H1 (cell line): ENCODE measurements around the gene SEC16A. TPM values are rescaled to one million over a fixed set of nuclear protein-coding genes. Genes with fewer than 3 reads are reported as not detected.

Source experiments
- CTCF ChIA-PET: fragments of 300-600 bp; sonication (Branson Sonifier 250); formaldehyde crosslinking; loops from one replicate; lab custom pipeline; 2021; ENCODE audit not compliant: partially characterized antibody; lab: Charles Lee
- POLR2A ChIA-PET: fragments of 300-600 bp; sonication (Branson Sonifier 250); formaldehyde crosslinking; loops from one replicate; lab custom pipeline; 2021; ENCODE audit warnings: inconsistent platforms; ENCODE audit not compliant: partially characterized antibody; lab: Charles Lee
- DNase-seq, 2 experiments: peaks; one replicate each; pipeline versions ENCODE4 v3.0.0 to v3.0.0-alpha.2; 2010 to 2022; ENCODE audit warnings: low spot score in 2 of 2, low read depth in 1 of 2, mixed read lengths in 1 of 2
- FAIRE-seq: peaks from 2 replicates; lab custom pipeline; 2011; peaks lifted over from hg19 to GRCh38; lab: Jason Lieb, UNC
- H2AFZ ChIP-seq: 2 replicates; pipeline ENCODE4 v1.8.1; 2012; ENCODE audit warnings: low read length, inconsistent platforms
- H2AK5ac ChIP-seq: 2 replicates; pipeline ENCODE4 v1.6.1; 2013; ENCODE audit warnings: low read depth, low read length
- H2BK120ac ChIP-seq: replicated peaks from 2 replicates; pipeline ENCODE3; 2013; ENCODE audit warnings: low read depth, low read length, inconsistent platforms
- H2BK12ac ChIP-seq: 2 replicates; pipeline ENCODE4 v1.6.1; 2013; ENCODE audit warnings: low read depth, low read length
- H2BK15ac ChIP-seq: 2 replicates; pipeline ENCODE4 v1.6.1; 2013; ENCODE audit warnings: low read length
- H2BK20ac ChIP-seq: 2 replicates; pipeline ENCODE4 v1.6.1; 2013; ENCODE audit warnings: low read length
- H2BK5ac ChIP-seq: 2 replicates; pipeline ENCODE4 v1.6.1; 2013; ENCODE audit warnings: low read depth, low read length
- H3K14ac ChIP-seq: 2 replicates; pipeline ENCODE4 v1.6.1; 2013; ENCODE audit warnings: inconsistent platforms; ENCODE audit not compliant: insufficient read length
- H3K18ac ChIP-seq: 2 replicates; pipeline ENCODE4 v1.6.1; 2013; ENCODE audit warnings: low read length; ENCODE audit errors: extremely low read depth
- H3K23ac ChIP-seq: 2 replicates; pipeline ENCODE4 v1.6.1; 2013; ENCODE audit warnings: inconsistent platforms; ENCODE audit not compliant: insufficient read length
- H3K23me2 ChIP-seq: 2 replicates; pipeline ENCODE4 v1.6.1; 2013; ENCODE audit warnings: low read depth, low read length
- H3K27ac ChIP-seq: 2 replicates; pipeline ENCODE4 v1.6.1; 2011; ENCODE audit warnings: low read depth, low read length, inconsistent platforms
- H3K27me3 ChIP-seq, 4 experiments: replicated peaks in 1 of 4; 1 replicate in 1 of 4; 2 replicates in 3 of 4; pipeline versions ENCODE4 v1.6.1 to v1.8.1; 2011 to 2013; ENCODE audit warnings: low read length in 3 of 4, mild to moderate bottlenecking in 3 of 4, inconsistent platforms in 2 of 4, mixed read lengths in 2 of 4, moderate library complexity in 1 of 4; ENCODE audit not compliant: control insufficient read depth in 3 of 4, insufficient read depth in 3 of 4; ENCODE audit errors: extremely low read depth in 1 of 4
- H3K36me3 ChIP-seq, 4 experiments: 2 replicates each; pipeline versions ENCODE4 v1.6.1 to v1.8.1; 2011 to 2013; ENCODE audit warnings: mild to moderate bottlenecking in 4 of 4, low read length in 3 of 4, moderate library complexity in 2 of 4, control low read depth in 1 of 4, inconsistent platforms in 1 of 4; ENCODE audit not compliant: insufficient read depth in 4 of 4, control insufficient read depth in 2 of 4
- H3K4ac ChIP-seq: replicated peaks from 2 replicates; pipeline ENCODE3; 2013; ENCODE audit warnings: low read length, low read depth, mixed read lengths, inconsistent platforms; ENCODE audit not compliant: insufficient read length
- H3K4me1 ChIP-seq, 4 experiments: replicated peaks in 1 of 4; 1 replicate in 1 of 4; 2 replicates in 3 of 4; pipeline versions ENCODE4 v1.6.1 to v1.8.1; 2011 to 2013; ENCODE audit warnings: low read length in 3 of 4, inconsistent platforms in 2 of 4, mixed read lengths in 1 of 4; ENCODE audit not compliant: insufficient read depth in 4 of 4, control insufficient read depth in 3 of 4
- H3K4me2 ChIP-seq, 2 experiments: 2 replicates each; pipeline versions ENCODE4 v1.6.1 to v1.8.1; 2011 to 2013; ENCODE audit warnings: low read depth in 2 of 2, low read length in 2 of 2, control low read depth in 1 of 2, inconsistent platforms in 1 of 2, mild to moderate bottlenecking in 1 of 2; ENCODE audit not compliant: insufficient read depth in 1 of 2
- H3K4me3 ChIP-seq, 4 experiments: fragments of 200-600, 300-600 bp in 1 of 4; sonication (generic), shearing (Covaris generic), sonication (Bioruptor Twin) in 1 of 4; 2 replicates each; pipeline versions ENCODE4 v1.5.1 to v1.8.1; 2011 to 2016; ENCODE audit warnings: low read length in 4 of 4, low read depth in 3 of 4, control low read depth in 2 of 4, inconsistent platforms in 2 of 4, mild to moderate bottlenecking in 2 of 4, mixed read lengths in 1 of 4, moderate library complexity in 1 of 4; ENCODE audit not compliant: insufficient read depth in 2 of 4; ENCODE audit errors: extremely low read depth in 1 of 4
- H3K56ac ChIP-seq: replicated peaks from 2 replicates; pipeline ENCODE3; 2013; ENCODE audit warnings: low read depth, mild to moderate bottlenecking, mixed read lengths, low read length, inconsistent platforms; ENCODE audit not compliant: insufficient read length
- H3K79me1 ChIP-seq: 2 replicates; pipeline ENCODE4 v1.6.1; 2013; ENCODE audit warnings: low read depth, low read length, control low read depth
- H3K79me2 ChIP-seq, 2 experiments: 2 replicates each; pipeline versions ENCODE4 v1.6.1 to v1.8.1; 2012 to 2013; ENCODE audit warnings: low read length in 2 of 2, mild to moderate bottlenecking in 2 of 2, inconsistent platforms in 1 of 2; ENCODE audit not compliant: insufficient read depth in 2 of 2, control insufficient read depth in 1 of 2
- H3K9ac ChIP-seq, 4 experiments: replicated peaks in 1 of 4; 1 replicate in 1 of 4; 2 replicates in 3 of 4; pipeline versions ENCODE4 v1.6.1 to v1.8.1; 2011 to 2013; ENCODE audit warnings: low read depth in 3 of 4, low read length in 3 of 4, control low read depth in 2 of 4, mild to moderate bottlenecking in 2 of 4, moderate library complexity in 2 of 4, inconsistent platforms in 1 of 4; ENCODE audit errors: extremely low read depth in 1 of 4
- H3K9me3 ChIP-seq, 2 experiments: 2 replicates each; pipeline versions ENCODE4 v1.6.1 to v1.8.1; 2012 to 2013; ENCODE audit warnings: mild to moderate bottlenecking in 2 of 2, moderate library complexity in 2 of 2, control low read depth in 1 of 2, inconsistent platforms in 1 of 2, low read depth in 1 of 2, low read length in 1 of 2, mixed read lengths in 1 of 2; ENCODE audit not compliant: insufficient read depth in 2 of 2
- H4K20me1 ChIP-seq, 2 experiments: replicated peaks in 1 of 2; 2 replicates each; pipeline versions ENCODE3 to v1.8.1; 2011 to 2013; ENCODE audit warnings: inconsistent platforms in 2 of 2, low read length in 2 of 2, mild to moderate bottlenecking in 1 of 2; ENCODE audit not compliant: insufficient read depth in 2 of 2, control insufficient read depth in 1 of 2
- H4K5ac ChIP-seq: 2 replicates; pipeline ENCODE4 v1.6.1; 2013; ENCODE audit warnings: low read length, low read depth, mixed read lengths, inconsistent platforms; ENCODE audit not compliant: insufficient read length
- H4K8ac ChIP-seq: 2 replicates; pipeline ENCODE4 v1.8.0; 2013; ENCODE audit warnings: mild to moderate bottlenecking, moderate library complexity, low read length, inconsistent platforms; ENCODE audit not compliant: insufficient read depth; ENCODE audit errors: extremely low read depth
- H4K91ac ChIP-seq: replicated peaks from 2 replicates; pipeline ENCODE3; 2013; ENCODE audit warnings: low read length, mixed read lengths, inconsistent platforms; ENCODE audit not compliant: insufficient read length
- BCL11A ChIP-seq, 2 experiments: IDR thresholded peaks; one replicate each; pipeline ENCODE4 v1.6.1; 2011; ENCODE audit warnings: low read depth in 2 of 2, low read length in 2 of 2, mild to moderate bottlenecking in 2 of 2
- CREB1 ChIP-seq: IDR thresholded peaks from 2 replicates; pipeline ENCODE4 v1.6.1; 2012; ENCODE audit warnings: inconsistent platforms
- E2F6 ChIP-seq: IDR thresholded peaks from 2 replicates; pipeline ENCODE4 v1.6.1; 2012; ENCODE audit warnings: inconsistent platforms
- EGR1 ChIP-seq: IDR thresholded peaks from 2 replicates; pipeline ENCODE4 v1.6.1; 2011; ENCODE audit warnings: low read depth, low read length, borderline replicate concordance
- EP300 ChIP-seq, 2 experiments: IDR thresholded peaks; 1 replicate in 1 of 2; 2 replicates in 1 of 2; pipeline ENCODE4 v1.6.1; 2011 to 2012; ENCODE audit warnings: low read depth in 2 of 2, low read length in 2 of 2, mild to moderate bottlenecking in 2 of 2, borderline replicate concordance in 1 of 2, inconsistent platforms in 1 of 2, moderate library complexity in 1 of 2
- JUND ChIP-seq: IDR thresholded peaks from 2 replicates; pipeline ENCODE4 v1.6.1; 2011; ENCODE audit warnings: mild to moderate bottlenecking, improper control_type of control experiment, low read length
- KDM5A ChIP-seq: fragments of 200-600 bp; IDR thresholded peaks from 2 replicates; pipeline ENCODE4 v1.7.1; 2012; ENCODE audit warnings: mild to moderate bottlenecking, low read length, inconsistent platforms, mixed read lengths
- POLR2AphosphoS5 ChIP-seq: IDR thresholded peaks from 2 replicates; pipeline ENCODE4 v1.6.1; 2011; ENCODE audit warnings: low read depth, low read length
- YY1 ChIP-seq: IDR thresholded peaks from 2 replicates; pipeline ENCODE4 v1.6.1; 2011; ENCODE audit warnings: low read depth, mild to moderate bottlenecking, low read length
- WGBS, 2 experiments: shearing (Covaris generic) in 1 of 2; methylation state at CpG; one replicate each; pipeline versions ENCODE4 v1.1.6 to v1.1.7; 2013 to 2015; ENCODE audit warnings: low lambda C conversion rate in 2 of 2, mixed read lengths in 2 of 2, inconsistent platforms in 1 of 2, low coverage in 1 of 2, missing lambda C conversion rate in 1 of 2; ENCODE audit not compliant: insufficient replicate concordance in 2 of 2, insufficient coverage in 1 of 2, insufficient read length in 1 of 2; ENCODE audit errors: extremely low coverage in 1 of 2, missing lambda C conversion rate in 1 of 2; 5-methylcytosine and 5-hydroxymethylcytosine counted together
- polyA plus RNA-seq, 7 experiments: library from polyadenylated mRNA; depleted of rRNA in 3 of 7; stranded (reverse) in 5 of 7; unstranded in 2 of 7; fragments of >200 nt in 5 of 7; fragments of 200-250 nt in 2 of 7; gene quantifications; 1 replicate in 5 of 7; 2 replicates in 1 of 7; 4 replicates in 1 of 7; pipeline versions ENCODE4 v1.2.1 to v1.2.3, GENCODE V29; 2011 to 2013; ENCODE audit warnings: missing spikeins in 2 of 7, mixed read lengths in 2 of 7
- total RNA-seq: library from RNA; stranded (reverse); fragmentation: NEBNext Ultra II Directional; extraction: Animal tissue kit (Norgen Biotek cat#: 25700); gene quantifications from 2 replicates; pipeline ENCODE4 v1.2.1, GENCODE V29; 2021

Gene SEC16A
- total and polyA plus RNA-seq, 2 of the 8 experiments (the other 6 are each of a cell fraction or from before 2014, with no cell fraction given), result 21.6 to 49.0 TPM

GRCh38 chr9:136517950-136518349 is 35.1 kb upstream of the SEC16A start:
- no peak overlapping the region for H4K8ac ChIP-seq
- H3K23me2 ChIP-seq, result no peaks in the 10 kb centered on the region
- H2BK120ac ChIP-seq, result no peak overlapping the region
- H2BK15ac ChIP-seq, result no peak overlapping the region
- 95% methylated on average over 13 of the region's 17 CpGs; no CpG with 5 or more reads in 1 of the 2 experiments for WGBS, 2 experiments
- no peak overlapping the region for H3K56ac ChIP-seq
- H3K18ac ChIP-seq, result no peak overlapping the region
- no peaks in the 10 kb centered on the region; a peak in 1 of 4 replicates for H3K79me2 ChIP-seq
- FAIRE-seq (no peak), DNase-seq (no peak)
- no peak overlapping the region for H3K9ac ChIP-seq
- H3K36me3 ChIP-seq, result peaks cover 8 to 66% (median 14%) of the 10 kb centered on the region in 4 experiments; a peak in 6 of 8 replicates
- peaks cover 6% of the 10 kb centered on the region for H3K79me1 ChIP-seq
- POLR2A ChIA-PET, result no interaction called here
- H3K14ac ChIP-seq, result no peak overlapping the region
- no peak overlapping the region; the same call in 1 of the 2 replicates for H2BK5ac ChIP-seq
- H3K9me3 ChIP-seq, result no peaks in the 10 kb centered on the region
- peaks cover 2 to 24% of the 10 kb centered on the region in 2 experiments for H4K20me1 ChIP-seq
- H3K4me3 ChIP-seq, result no peak overlapping the region
- H3K27me3 ChIP-seq, result no peaks in the 10 kb centered on the region
- H3K27ac ChIP-seq, result no peak overlapping the region
- no peak overlapping the region for H4K91ac ChIP-seq
- H2AK5ac ChIP-seq, result no peak overlapping the region
- no peak overlapping the region for H3K23ac ChIP-seq
- H2BK20ac ChIP-seq, result no peak overlapping the region
- CTCF ChIA-PET, result interaction anchor here (0.9 to 1.2 kb wide), 2 partner anchors 15 to 18 kb away, joined by 3 read pairs; no protein-coding TSS in a partner anchor
- no peak overlapping the region for H2AFZ ChIP-seq
- no peak overlapping the region for H4K5ac ChIP-seq
- H2BK12ac ChIP-seq, result no peak overlapping the region
- no peaks in the 10 kb centered on the region for H3K4me1 ChIP-seq
- no peak overlapping the region for H3K4me2 ChIP-seq
- H3K4ac ChIP-seq, result no peak overlapping the region
- TF ChIP-seq YY1 (no peak), CREB1 (no peak), POLR2AphosphoS5 (no peak), KDM5A (no peak), BCL11A (IDR thresholded peaks at IDR 0.05; ENCODE audit: low read depth in 2 of 2, low read length in 2 of 2) (no peak), JUND (no peak), E2F6 (no peak), EP300 (IDR thresholded peaks at IDR 0.05; ENCODE audit: borderline replicate concordance in 1 of 2, low read depth in 2 of 2, low read length in 2 of 2) (no peak), EGR1 (no peak)
